ENCODE results near the gene TMCC3.
"Not testable (repeated sequence)": the region's sequence is repeated elsewhere in the genome, so short reads cannot be mapped to it uniquely, and the experiment has no call there.

Gene TMCC3

DNA sequence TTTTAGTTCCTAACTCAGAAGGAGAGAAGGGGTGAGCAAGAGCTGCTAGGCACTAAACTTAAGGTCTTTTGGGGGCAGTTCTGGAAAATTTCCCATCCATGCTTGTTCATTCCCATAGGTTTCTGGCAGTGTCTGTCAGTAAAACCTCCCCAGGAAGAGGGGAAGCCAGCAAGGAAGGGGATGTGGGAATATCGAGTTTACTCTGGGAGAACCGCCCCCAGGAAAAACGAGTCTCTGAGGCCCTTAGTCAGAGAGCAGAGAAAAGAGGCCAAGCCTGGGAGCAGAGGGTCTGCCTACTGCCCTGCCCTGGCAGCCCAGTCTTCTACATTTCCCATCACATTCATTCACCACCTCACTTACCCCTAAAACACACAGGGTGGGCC lies 55.9 kb downstream of the TMCC3 start:
- H3K27me3 ChIP-seq (replicated peaks; ENCODE audit: control insufficient read depth, insufficient read depth, low read length, poor library complexity, severe bottlenecking) = no peaks in the 10 kb centered on the region
- no peaks in the 10 kb centered on the region for H3K9me3 ChIP-seq (ENCODE audit: control insufficient read depth, low read length)
- H3K4me3 ChIP-seq (ENCODE audit: insufficient read depth, low read depth, low read length, poor library complexity, severe bottlenecking) = no peak overlapping the region
- DNase-seq = no peak
- no peaks in the 10 kb centered on the region for H3K36me3 ChIP-seq (ENCODE audit: control insufficient read depth, insufficient read depth, low read length)
- no peaks in the 10 kb centered on the region for H3K4me1 ChIP-seq (ENCODE audit: control insufficient read depth, insufficient read depth, low read length, poor library complexity, severe bottlenecking)
- H3K27ac ChIP-seq (ENCODE audit: insufficient read depth, low read length, poor library complexity, severe bottlenecking) = no peak overlapping the region

DNA sequence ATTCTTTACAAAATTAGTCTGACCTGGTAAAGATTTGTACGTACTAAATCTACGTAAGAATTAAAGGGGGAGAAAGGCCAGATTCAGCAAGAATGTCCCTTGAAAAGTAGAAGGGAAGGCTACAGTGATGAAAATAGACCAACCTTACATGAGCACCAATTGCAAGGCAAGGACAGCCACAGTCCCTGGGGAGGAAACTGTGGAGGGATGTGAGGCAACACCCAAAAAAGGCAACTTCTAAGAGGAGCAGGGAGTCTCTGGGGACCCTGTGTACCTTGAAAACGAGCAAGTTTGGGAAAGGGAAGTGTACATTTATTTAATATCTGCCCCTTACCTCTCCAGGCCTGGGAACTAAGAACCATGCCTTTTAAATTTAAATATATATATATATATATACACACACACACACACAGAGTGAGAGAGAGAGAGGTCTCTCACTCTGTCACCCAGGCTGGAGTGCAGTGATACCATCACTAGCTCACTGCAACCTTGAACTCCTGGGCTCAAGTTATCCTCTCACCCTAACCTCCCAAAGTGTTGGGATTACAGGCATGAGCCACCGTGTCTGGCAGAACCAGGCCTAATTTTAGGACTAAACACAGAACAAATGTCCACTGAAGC lies 56.4 kb downstream of the TMCC3 start:
- Histone ChIP-seq H3K9me3 (ENCODE audit: control insufficient read depth, low read length) (no peaks in the 10 kb centered on the region), H3K36me3 (ENCODE audit: control insufficient read depth, insufficient read depth, low read length) (no peaks in the 10 kb centered on the region), H3K4me3 (ENCODE audit: insufficient read depth, low read depth, low read length, poor library complexity, severe bottlenecking) (no peak overlapping the region), H3K27me3 (replicated peaks; ENCODE audit: control insufficient read depth, insufficient read depth, low read length, poor library complexity, severe bottlenecking) (no peaks in the 10 kb centered on the region), H3K27ac (ENCODE audit: insufficient read depth, low read length, poor library complexity, severe bottlenecking) (no peak overlapping the region), H3K4me1 (ENCODE audit: control insufficient read depth, insufficient read depth, low read length, poor library complexity, severe bottlenecking) (no peaks in the 10 kb centered on the region)
- DNase-seq = no peak

DNA sequence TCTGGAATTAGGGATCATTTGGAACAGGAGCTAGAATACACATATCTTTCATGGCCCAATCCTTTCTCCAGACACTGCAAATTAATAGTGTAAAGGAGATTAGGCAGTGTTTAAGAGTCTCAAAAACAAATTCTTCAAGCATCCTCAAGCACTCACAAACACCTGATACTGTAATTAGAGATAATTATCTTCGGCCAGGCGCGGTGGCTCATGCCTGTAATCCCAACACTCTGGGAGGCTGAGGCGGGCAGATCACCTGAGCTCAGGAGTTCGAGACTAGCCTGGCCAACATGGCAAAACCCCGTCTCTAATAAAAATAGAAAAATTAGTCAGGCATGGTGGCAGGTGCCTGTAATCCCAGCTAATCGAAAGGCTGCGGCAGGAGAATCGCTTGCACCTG lies 57.6 kb downstream of the TMCC3 start:
- not testable (repeated sequence) for DNase-seq; H3K27ac ChIP-seq (ENCODE audit: insufficient read depth, low read length, poor library complexity, severe bottlenecking); H3K36me3 ChIP-seq (ENCODE audit: control insufficient read depth, insufficient read depth, low read length); H3K27me3 ChIP-seq (replicated peaks; ENCODE audit: control insufficient read depth, insufficient read depth, low read length, poor library complexity, severe bottlenecking); H3K4me3 ChIP-seq (ENCODE audit: insufficient read depth, low read depth, low read length, poor library complexity, severe bottlenecking); H3K9me3 ChIP-seq (ENCODE audit: control insufficient read depth, low read length); H3K4me1 ChIP-seq (ENCODE audit: control insufficient read depth, insufficient read depth, low read length, poor library complexity, severe bottlenecking)

DNA sequence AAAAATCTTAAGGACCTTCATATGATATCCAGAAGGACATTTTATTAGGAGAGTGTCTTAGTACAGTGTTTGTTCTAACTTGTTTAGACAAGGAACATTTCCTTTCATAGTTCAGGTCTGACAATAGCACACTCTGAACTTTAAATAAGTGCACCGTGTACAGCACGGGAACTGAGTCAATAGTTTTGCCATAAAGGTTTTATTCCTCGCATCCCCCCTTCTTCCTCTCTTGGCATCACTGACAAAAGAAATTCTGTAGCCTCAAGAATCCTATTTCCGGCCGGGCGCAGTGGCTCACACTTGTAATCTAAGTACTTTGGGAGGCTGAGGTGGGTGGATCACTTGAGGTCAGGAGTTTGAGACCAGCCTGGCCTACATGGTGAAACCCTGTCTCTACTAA lies 58.3 kb downstream of the TMCC3 start:
- no peak overlapping the region for H3K4me3 ChIP-seq (ENCODE audit: insufficient read depth, low read depth, low read length, poor library complexity, severe bottlenecking)
- H3K27me3 ChIP-seq (replicated peaks; ENCODE audit: control insufficient read depth, insufficient read depth, low read length, poor library complexity, severe bottlenecking) = no peaks in the 10 kb centered on the region
- no peak for DNase-seq
- H3K27ac ChIP-seq (ENCODE audit: insufficient read depth, low read length, poor library complexity, severe bottlenecking) = no peak overlapping the region
- no peaks in the 10 kb centered on the region for H3K4me1 ChIP-seq (ENCODE audit: control insufficient read depth, insufficient read depth, low read length, poor library complexity, severe bottlenecking)
- no peaks in the 10 kb centered on the region for H3K9me3 ChIP-seq (ENCODE audit: control insufficient read depth, low read length)
- no peaks in the 10 kb centered on the region for H3K36me3 ChIP-seq (ENCODE audit: control insufficient read depth, insufficient read depth, low read length)

DNA sequence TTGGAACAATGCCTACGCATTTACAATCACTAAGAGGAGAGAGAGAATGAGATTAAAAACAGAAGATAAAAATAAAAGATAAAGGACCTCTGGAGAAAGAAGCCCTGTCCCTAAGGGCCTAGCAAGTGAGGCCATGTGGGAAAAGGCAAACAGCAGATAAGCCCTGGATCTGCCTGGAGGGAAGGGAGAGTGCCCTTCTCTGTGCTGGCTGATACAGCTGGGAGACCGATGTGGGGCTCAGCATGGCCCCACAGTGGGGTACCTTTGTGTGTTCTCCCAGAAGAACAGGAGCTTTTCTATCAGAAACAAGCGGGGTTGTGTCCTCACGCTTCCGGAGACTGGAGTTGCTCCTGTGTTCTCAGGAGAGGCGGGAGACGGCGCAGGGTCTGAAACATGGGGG lies 59.9 kb downstream of the TMCC3 start:
- DNase-seq = no peak
- Histone ChIP-seq H3K4me3 (ENCODE audit: insufficient read depth, low read depth, low read length, poor library complexity, severe bottlenecking) (no peak overlapping the region), H3K4me1 (ENCODE audit: control insufficient read depth, insufficient read depth, low read length, poor library complexity, severe bottlenecking) (no peaks in the 10 kb centered on the region), H3K36me3 (ENCODE audit: control insufficient read depth, insufficient read depth, low read length) (no peaks in the 10 kb centered on the region), H3K9me3 (ENCODE audit: control insufficient read depth, low read length) (no peaks in the 10 kb centered on the region), H3K27me3 (replicated peaks; ENCODE audit: control insufficient read depth, insufficient read depth, low read length, poor library complexity, severe bottlenecking) (no peaks in the 10 kb centered on the region), H3K27ac (ENCODE audit: insufficient read depth, low read length, poor library complexity, severe bottlenecking) (no peak overlapping the region)

DNA sequence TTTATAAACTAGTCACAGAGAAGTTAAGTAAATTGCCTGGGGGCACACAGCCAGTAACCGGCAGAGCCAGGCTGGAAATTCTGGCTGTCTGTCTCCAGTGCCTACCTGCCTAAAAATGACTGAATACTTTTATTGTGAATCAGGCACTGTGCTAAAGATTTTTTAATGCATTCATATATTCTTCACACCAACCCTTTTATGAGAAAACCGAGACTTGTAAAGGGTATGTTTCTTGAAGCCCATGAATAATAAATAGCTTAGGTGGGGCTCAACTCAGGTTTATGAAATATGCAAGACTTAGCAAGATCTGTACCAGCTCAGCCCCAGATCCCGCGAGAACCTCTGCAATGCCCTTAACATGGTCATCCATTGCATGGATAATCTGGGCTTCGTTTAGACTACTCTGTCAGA lies 60.8 kb downstream of the TMCC3 start:
- Histone ChIP-seq H3K4me3 (ENCODE audit: insufficient read depth, low read depth, low read length, poor library complexity, severe bottlenecking) (no peak overlapping the region), H3K27me3 (replicated peaks; ENCODE audit: control insufficient read depth, insufficient read depth, low read length, poor library complexity, severe bottlenecking) (no peaks in the 10 kb centered on the region), H3K4me1 (ENCODE audit: control insufficient read depth, insufficient read depth, low read length, poor library complexity, severe bottlenecking) (no peaks in the 10 kb centered on the region), H3K27ac (ENCODE audit: insufficient read depth, low read length, poor library complexity, severe bottlenecking) (no peak overlapping the region), H3K9me3 (ENCODE audit: control insufficient read depth, low read length) (no peaks in the 10 kb centered on the region), H3K36me3 (ENCODE audit: control insufficient read depth, insufficient read depth, low read length) (no peaks in the 10 kb centered on the region)
- no peak for DNase-seq

DNA sequence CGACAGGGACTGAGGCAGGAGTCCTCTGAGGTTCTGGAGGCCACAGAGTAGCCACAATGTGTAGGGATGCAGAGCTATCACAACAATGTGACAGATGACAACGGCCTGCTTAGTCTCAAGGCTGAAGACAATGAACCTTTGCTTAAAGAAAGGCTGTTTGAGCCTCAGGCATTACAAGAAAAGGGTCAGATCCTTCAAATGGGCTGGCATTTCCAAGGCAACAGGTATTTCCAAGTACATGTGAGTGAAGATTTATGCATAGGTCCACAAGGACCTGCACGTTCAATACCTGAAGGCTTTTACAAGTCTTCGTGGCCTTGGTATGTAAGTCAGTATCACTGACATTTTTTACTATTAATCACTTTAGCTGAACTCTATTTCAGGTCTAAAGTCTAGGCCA lies 62.0 kb downstream of the TMCC3 start:
- no peak for DNase-seq
- Histone ChIP-seq H3K27ac (ENCODE audit: insufficient read depth, low read length, poor library complexity, severe bottlenecking) (no peak overlapping the region), H3K27me3 (replicated peaks; ENCODE audit: control insufficient read depth, insufficient read depth, low read length, poor library complexity, severe bottlenecking) (no peaks in the 10 kb centered on the region), H3K9me3 (ENCODE audit: control insufficient read depth, low read length) (no peaks in the 10 kb centered on the region), H3K36me3 (ENCODE audit: control insufficient read depth, insufficient read depth, low read length) (no peaks in the 10 kb centered on the region), H3K4me3 (ENCODE audit: insufficient read depth, low read depth, low read length, poor library complexity, severe bottlenecking) (no peak overlapping the region), H3K4me1 (ENCODE audit: control insufficient read depth, insufficient read depth, low read length, poor library complexity, severe bottlenecking) (no peaks in the 10 kb centered on the region)

DNA sequence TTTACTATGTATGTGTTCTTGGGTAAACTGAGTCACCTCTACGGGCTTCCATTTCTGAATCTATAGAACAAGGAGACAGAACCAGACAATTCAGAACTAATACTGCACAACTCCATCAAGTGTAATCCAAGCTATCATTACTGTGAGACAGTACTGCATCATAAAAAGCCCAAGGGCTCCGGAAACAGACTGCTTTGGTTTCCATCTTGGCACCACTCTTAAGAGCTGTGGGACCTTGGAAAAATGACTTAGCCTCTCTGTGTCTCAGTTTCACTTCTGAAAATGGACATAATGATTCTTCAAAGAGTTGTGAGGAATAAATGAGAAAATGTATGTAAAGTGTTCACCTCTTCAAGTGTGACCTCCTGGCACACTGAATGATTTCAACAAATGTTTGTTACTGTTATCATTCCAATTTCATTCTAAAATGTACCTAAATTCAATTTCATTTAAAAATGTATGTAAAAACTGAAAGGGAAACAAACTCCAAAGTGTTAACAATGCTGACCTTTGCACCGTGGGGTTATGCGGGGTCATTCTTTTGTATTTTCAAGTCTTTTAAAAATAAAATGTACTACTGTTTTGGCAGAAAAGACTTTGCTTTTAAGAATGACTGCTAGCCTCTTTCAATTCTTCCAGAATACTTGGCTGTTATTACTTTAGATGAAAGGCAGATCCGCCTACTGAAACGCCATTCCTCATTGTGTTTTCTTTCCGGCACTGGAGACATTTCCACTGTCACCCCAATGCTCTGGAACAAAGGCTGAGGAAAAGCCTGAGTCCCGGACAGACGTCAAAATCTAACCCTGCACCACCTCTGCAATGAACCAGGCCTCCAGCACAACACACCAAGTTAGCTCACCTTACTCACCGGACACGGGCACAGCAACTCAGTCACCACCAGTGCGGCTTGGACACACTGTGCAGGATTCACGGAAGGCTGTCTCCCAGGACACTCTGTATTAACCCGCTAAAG lies 62.8 kb downstream of the TMCC3 start:
- no peak for DNase-seq
- Histone ChIP-seq H3K36me3 (ENCODE audit: control insufficient read depth, insufficient read depth, low read length) (no peaks in the 10 kb centered on the region), H3K4me3 (ENCODE audit: insufficient read depth, low read depth, low read length, poor library complexity, severe bottlenecking) (no peak overlapping the region), H3K27me3 (replicated peaks; ENCODE audit: control insufficient read depth, insufficient read depth, low read length, poor library complexity, severe bottlenecking) (no peaks in the 10 kb centered on the region), H3K4me1 (ENCODE audit: control insufficient read depth, insufficient read depth, low read length, poor library complexity, severe bottlenecking) (no peaks in the 10 kb centered on the region), H3K27ac (ENCODE audit: insufficient read depth, low read length, poor library complexity, severe bottlenecking) (no peak overlapping the region), H3K9me3 (ENCODE audit: control insufficient read depth, low read length) (no peaks in the 10 kb centered on the region)

DNA sequence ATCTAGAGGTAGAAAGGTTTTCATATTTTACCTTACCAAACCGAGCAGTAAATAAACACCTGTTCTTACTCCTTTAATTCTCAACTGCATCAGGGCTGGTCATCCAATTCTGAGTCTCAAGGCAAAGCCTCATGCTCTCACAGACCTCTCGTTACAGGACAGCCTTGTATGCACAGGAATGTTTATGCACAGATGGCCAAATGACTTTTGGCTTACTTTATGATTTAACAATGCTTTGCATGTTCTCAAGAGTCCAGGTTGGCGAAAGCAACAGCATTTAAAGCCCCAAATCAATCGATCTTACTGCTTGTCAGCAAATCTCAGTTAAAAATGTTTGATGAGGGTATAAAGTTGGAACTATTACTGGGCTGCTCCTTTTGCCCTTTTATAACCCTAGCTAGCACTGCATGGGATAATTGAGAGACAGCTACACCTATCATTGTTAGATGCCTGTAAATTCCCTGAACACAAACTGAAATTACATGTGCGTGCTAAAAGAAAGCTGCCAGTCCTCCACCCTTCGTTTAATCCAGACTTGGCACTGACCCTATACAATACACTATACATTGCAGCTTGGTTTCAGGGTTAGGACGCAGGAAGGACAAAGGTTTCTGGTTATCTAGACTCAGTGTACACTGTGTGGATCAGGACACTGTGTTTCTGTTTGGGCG lies 63.6 kb downstream of the TMCC3 start:
- no peaks in the 10 kb centered on the region for H3K27me3 ChIP-seq (replicated peaks; ENCODE audit: control insufficient read depth, insufficient read depth, low read length, poor library complexity, severe bottlenecking)
- H3K4me3 ChIP-seq (ENCODE audit: insufficient read depth, low read depth, low read length, poor library complexity, severe bottlenecking) = no peak overlapping the region
- H3K9me3 ChIP-seq (ENCODE audit: control insufficient read depth, low read length) = no peaks in the 10 kb centered on the region
- DNase-seq = no peak
- no peak overlapping the region for H3K27ac ChIP-seq (ENCODE audit: insufficient read depth, low read length, poor library complexity, severe bottlenecking)
- H3K4me1 ChIP-seq (ENCODE audit: control insufficient read depth, insufficient read depth, low read length, poor library complexity, severe bottlenecking) = no peaks in the 10 kb centered on the region
- H3K36me3 ChIP-seq (ENCODE audit: control insufficient read depth, insufficient read depth, low read length) = no peaks in the 10 kb centered on the region

DNA sequence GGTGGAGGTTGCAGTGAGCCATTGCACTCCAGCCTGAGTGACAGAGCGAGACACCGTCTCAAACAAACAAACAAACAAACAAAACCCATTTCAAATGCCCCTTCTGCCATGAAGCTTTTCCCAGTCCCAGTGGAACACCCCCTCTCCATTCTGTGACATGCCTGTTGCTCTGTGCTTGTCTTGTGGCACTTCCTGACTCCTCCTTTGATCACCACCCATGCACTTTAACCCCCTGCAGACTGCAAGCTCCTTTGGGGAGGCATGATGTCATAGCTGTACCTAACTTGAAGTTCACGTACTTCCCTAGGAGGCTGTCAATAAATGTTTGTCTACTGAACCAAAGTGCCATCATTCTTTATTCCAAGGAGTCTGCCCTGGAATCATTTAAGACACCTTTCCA lies 64.7 kb downstream of the TMCC3 start:
- no peaks in the 10 kb centered on the region for H3K36me3 ChIP-seq (ENCODE audit: control insufficient read depth, insufficient read depth, low read length)
- H3K4me3 ChIP-seq (ENCODE audit: insufficient read depth, low read depth, low read length, poor library complexity, severe bottlenecking) = no peak overlapping the region
- no peaks in the 10 kb centered on the region for H3K4me1 ChIP-seq (ENCODE audit: control insufficient read depth, insufficient read depth, low read length, poor library complexity, severe bottlenecking)
- no peak overlapping the region for H3K27ac ChIP-seq (ENCODE audit: insufficient read depth, low read length, poor library complexity, severe bottlenecking)
- H3K9me3 ChIP-seq (ENCODE audit: control insufficient read depth, low read length) = no peaks in the 10 kb centered on the region
- DNase-seq = no peak
- H3K27me3 ChIP-seq (replicated peaks; ENCODE audit: control insufficient read depth, insufficient read depth, low read length, poor library complexity, severe bottlenecking) = no peaks in the 10 kb centered on the region

All from effector memory CD4-positive, alpha-beta T cell (primary cell).